ENCODE measurements around the gene FOSL1. TPM values are rescaled to one million over a fixed set of nuclear protein-coding genes. Genes with fewer than 3 reads are reported as not detected.

Gene FOSL1
- total RNA-seq, 1 experiment from 2014 or later: 125 TPM

DNA sequence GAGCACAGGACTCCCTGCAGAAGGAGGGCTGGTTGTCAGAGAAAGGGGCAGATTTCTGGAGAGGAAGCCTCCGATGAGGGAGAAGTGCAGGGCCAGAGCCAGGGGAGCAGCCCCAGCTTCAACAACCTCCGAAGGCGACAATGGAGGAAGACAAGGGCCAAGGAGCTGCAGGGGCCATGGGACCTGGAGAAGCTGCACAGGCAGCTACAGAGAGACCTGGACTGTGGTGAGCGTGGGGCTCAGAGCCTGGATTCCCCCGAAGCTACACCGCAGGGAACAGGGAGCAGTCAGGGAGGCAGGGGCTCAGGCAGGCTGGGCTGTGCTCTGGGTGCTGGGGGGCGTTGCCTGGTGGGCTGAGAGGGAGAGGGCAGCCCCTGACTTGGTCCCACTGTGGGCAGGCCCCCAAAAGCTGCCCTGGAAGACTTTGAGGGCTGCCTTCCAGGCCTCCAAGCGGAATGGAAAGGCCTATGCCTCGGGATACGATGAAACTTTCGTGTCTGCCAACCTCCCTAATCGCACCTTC, 47.5 kb upstream of the FOSL1 start:
- H3K4me3 ChIP-seq (replicated peaks in 1 of 2; ENCODE audit: low read depth in 1 of 2, low read length in 2 of 2): no peak overlapping the region
- no peaks in the 10 kb centered on the region for H3K9me2 ChIP-seq (ENCODE audit: insufficient read depth)
- H3K9ac ChIP-seq (ENCODE audit: low read length): no peak overlapping the region
- ChIA-PET POLR2A (no interaction called here), CTCF (no interaction called here), RAD21 (ENCODE audit: low non-redundant PET in 1 of 2, low total read pairs in 2 of 2, uncharacterized antibody in 2 of 2, unreplicated experiment in 2 of 2) (no interaction called here)
- H4K20me1 ChIP-seq (ENCODE audit: insufficient read depth): no peaks in the 10 kb centered on the region
- no peak overlapping the region for H2AFZ ChIP-seq (ENCODE audit: low read depth, low read length, poor library complexity, severe bottlenecking)
- H3K27me3 ChIP-seq (ENCODE audit: insufficient read depth, low read length): no peaks in the 10 kb centered on the region
- no peak overlapping the region for H3K27ac ChIP-seq (ENCODE audit: low read depth, low read length)
- intact Hi-C loops (cut with micrococcal nuclease): no loop called here
- H3K4me2 ChIP-seq (ENCODE audit: low read length): no peak overlapping the region
- H3K79me2 ChIP-seq (ENCODE audit: insufficient read depth, low read length): no peaks in the 10 kb centered on the region
- no TSS peak for BruUV-seq (replicated peaks)
- no peak for ATAC-seq
- no peaks in the 10 kb centered on the region for H3K4me1 ChIP-seq (ENCODE audit: control insufficient read depth in 1 of 2, insufficient read depth in 2 of 2, low read length in 2 of 2)
- DNase-seq (ENCODE audit: low read depth, low spot score): no peak
- H3K9me3 ChIP-seq (ENCODE audit: control insufficient read depth in 1 of 2, insufficient read depth in 1 of 2, low read depth in 1 of 2, low read length in 2 of 2): no peaks in the 10 kb centered on the region
- TF ChIP-seq RAD21 (IDR thresholded peaks at IDR 0.05; ENCODE audit: low read depth) (no peak), ZNF274 (IDR thresholded peaks at IDR 0.05; ENCODE audit: low read depth, low read length) (no peak), EZH2phosphoT487 (IDR thresholded peaks at IDR 0.05; ENCODE audit: borderline replicate concordance) (no peak), POLR2AphosphoS5 (IDR thresholded peaks at IDR 0.05; ENCODE audit: low read depth, low read length) (no peak), FOSL1 (IDR thresholded peaks at IDR 0.05; ENCODE audit: low read depth) (no peak), ATF3 (IDR thresholded peaks at IDR 0.05) (no peak), SRF (IDR thresholded peaks at IDR 0.05; ENCODE audit: low read depth) (no peak), SP1 (IDR thresholded peaks at IDR 0.05; ENCODE audit: low read depth) (no peak), JUND (IDR thresholded peaks at IDR 0.05) (no peak), EZH2 (IDR thresholded peaks at IDR 0.05) (no peak)
- no peaks in the 10 kb centered on the region for H3K36me3 ChIP-seq (ENCODE audit: control insufficient read depth in 1 of 2, insufficient read depth in 2 of 2, low read length in 2 of 2)

DNA sequence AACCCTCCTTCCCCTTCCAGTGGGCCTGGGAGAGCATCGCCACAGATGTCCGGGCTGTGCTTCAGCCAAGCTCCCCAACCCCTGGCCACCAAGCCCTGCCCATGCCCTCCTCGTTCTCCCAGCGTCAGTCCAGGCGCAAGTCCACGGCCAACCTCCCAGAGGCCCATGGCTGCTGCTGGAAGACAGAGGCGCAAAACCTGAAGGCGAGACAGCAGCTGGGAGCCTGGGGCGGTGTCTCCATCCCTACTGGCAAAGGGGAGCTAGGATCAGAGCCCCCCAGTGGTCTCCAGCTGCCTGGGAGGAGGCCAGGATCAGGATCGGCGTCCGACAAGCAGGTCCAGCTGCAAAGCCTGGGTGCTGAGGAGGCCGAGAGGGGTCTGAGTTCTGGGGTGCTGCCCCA, 46.9 kb upstream of the FOSL1 start:
- CTCF ChIA-PET: no interaction called here
- Histone ChIP-seq H3K79me2 (ENCODE audit: insufficient read depth, low read length) (no peaks in the 10 kb centered on the region), H3K27ac (ENCODE audit: low read depth, low read length) (no peak overlapping the region), H3K9me3 (ENCODE audit: control insufficient read depth in 1 of 2, insufficient read depth in 1 of 2, low read depth in 1 of 2, low read length in 2 of 2) (no peaks in the 10 kb centered on the region), H4K20me1 (ENCODE audit: insufficient read depth) (no peaks in the 10 kb centered on the region), H3K27me3 (ENCODE audit: insufficient read depth, low read length) (no peaks in the 10 kb centered on the region), H3K4me2 (ENCODE audit: low read length) (no peak overlapping the region), H3K36me3 (ENCODE audit: control insufficient read depth in 1 of 2, insufficient read depth in 2 of 2, low read length in 2 of 2) (no peaks in the 10 kb centered on the region), H2AFZ (ENCODE audit: low read depth, low read length, poor library complexity, severe bottlenecking) (no peak overlapping the region), H3K4me1 (ENCODE audit: control insufficient read depth in 1 of 2, insufficient read depth in 2 of 2, low read length in 2 of 2) (no peaks in the 10 kb centered on the region), H3K9ac (ENCODE audit: low read length) (no peak overlapping the region), H3K9me2 (ENCODE audit: insufficient read depth) (no peaks in the 10 kb centered on the region), H3K4me3 (replicated peaks in 1 of 2; ENCODE audit: low read depth in 1 of 2, low read length in 2 of 2) (no peak overlapping the region)
- POLR2A ChIA-PET: no interaction called here
- RAD21 ChIA-PET (ENCODE audit: low non-redundant PET in 1 of 2, low total read pairs in 2 of 2, uncharacterized antibody in 2 of 2, unreplicated experiment in 2 of 2): interaction anchor here in 1 of 2 experiments (0.6 kb wide), 1 partner anchor 49 kb away, joined by 5 read pairs; no protein-coding TSS in a partner anchor
- intact Hi-C loops (cut with micrococcal nuclease): no loop called here
- no peak for DNase-seq (ENCODE audit: low read depth, low spot score)
- ATAC-seq: no peak
- no TSS peak for BruUV-seq (replicated peaks)
- no peak for TF ChIP-seq SIN3A (IDR thresholded peaks at IDR 0.05; ENCODE audit: low read depth)
- TF ChIP-seq ZNF274 (IDR thresholded peaks at IDR 0.05; ENCODE audit: low read depth, low read length): no peak
- TF ChIP-seq RAD21 (IDR thresholded peaks at IDR 0.05; ENCODE audit: low read depth): no peak
- no peak for TF ChIP-seq ZFX (IDR thresholded peaks at IDR 0.05)
- no peak for TF ChIP-seq CBX3 (IDR thresholded peaks at IDR 0.05; ENCODE audit: low read depth)
- TF ChIP-seq POLR2AphosphoS5 (IDR thresholded peaks at IDR 0.05; ENCODE audit: low read depth, low read length): no peak
- no peak for TF ChIP-seq YY1 (IDR thresholded peaks at IDR 0.05; ENCODE audit: extremely low read depth, insufficient replicate concordance, low read depth, low read length)
- no peak for TF ChIP-seq ATF3 (IDR thresholded peaks at IDR 0.05)
- TF ChIP-seq MAX (IDR thresholded peaks at IDR 0.05): no peak
- no peak for TF ChIP-seq CEBPB (IDR thresholded peaks at IDR 0.05; ENCODE audit: low read depth)
- TF ChIP-seq CTCF (IDR thresholded peaks at IDR 0.05 in 2 of 3, conservative IDR thresholded peaks at IDR 0.05 in 1 of 3; ENCODE audit: borderline replicate concordance in 1 of 3, insufficient read depth in 1 of 3, low read depth in 2 of 3, low read length in 2 of 3): no peak
- no peak for TF ChIP-seq SRF (IDR thresholded peaks at IDR 0.05; ENCODE audit: low read depth)
- no peak for TF ChIP-seq JUND (IDR thresholded peaks at IDR 0.05)
